SK-N-SH treated with all-trans-retinoic acid at 6 μM for 48 hours (cell line): ENCODE data around the gene PTPN18.

Experiments used
- ATAC-seq: fragments of 200-7000 bp; cut with Tn5 transposase; 3 replicates; pipeline ENCODE4 v1.9.1; 2020; ENCODE audit warnings: mild to moderate bottlenecking, moderate library complexity
- ARNTL ChIP-seq: fragments of 450-650 bp; formaldehyde crosslinking; IDR thresholded peaks from 2 replicates; pipeline ENCODE4 v1.5.0; 2020; ENCODE audit warnings: low read depth, mild to moderate bottlenecking, moderate library complexity, borderline replicate concordance
- BACH2 ChIP-seq: fragments of 250-450 bp; sonication (Bioruptor Pico); IDR thresholded peaks from 2 replicates; pipeline ENCODE4 v1.9.0; 2021; ENCODE audit warnings: mild to moderate bottlenecking, borderline replicate concordance
- CREB5 ChIP-seq: fragments of 250-450 bp; sonication (Bioruptor Pico); IDR thresholded peaks from 2 replicates; pipeline ENCODE4 v1.5.1; 2020; ENCODE audit warnings: low read depth, mild to moderate bottlenecking, moderate library complexity
- CSDC2 ChIP-seq: fragments of 250-450 bp; sonication (Bioruptor Pico); IDR thresholded peaks from 2 replicates; pipeline ENCODE4 v1.5.0; 2020; ENCODE audit warnings: mild to moderate bottlenecking, moderate library complexity
- CSRNP3 ChIP-seq: fragments of 250-450 bp; sonication (Bioruptor Pico); IDR thresholded peaks from 2 replicates; pipeline ENCODE4 v1.5.1; 2021; ENCODE audit warnings: mild to moderate bottlenecking, moderate library complexity
- ESRRG ChIP-seq: fragments of 250-450 bp; sonication (Bioruptor Pico); IDR thresholded peaks from 2 replicates; pipeline ENCODE4 v1.6.1; 2021; ENCODE audit warnings: mild to moderate bottlenecking
- GLIS3 ChIP-seq: fragments of 250-450 bp; sonication (Bioruptor Pico); IDR thresholded peaks from 2 replicates; pipeline ENCODE4 v1.5.0; 2020; ENCODE audit warnings: mild to moderate bottlenecking, moderate library complexity
- ISL1 ChIP-seq: fragments of 250-450 bp; sonication (Bioruptor Pico); IDR thresholded peaks from 2 replicates; pipeline ENCODE4 v2.1.2; 2022; ENCODE audit warnings: mild to moderate bottlenecking, moderate library complexity
- OSR1 ChIP-seq: fragments of 250-450 bp; sonication (Bioruptor Pico); IDR thresholded peaks from 2 replicates; pipeline ENCODE4 v1.8.0; 2022; ENCODE audit warnings: moderate library complexity, mild to moderate bottlenecking, inconsistent platforms
- PATZ1 ChIP-seq: fragments of 250-450 bp; sonication (Bioruptor Pico); IDR thresholded peaks from 2 replicates; pipeline ENCODE4 v1.8.0; 2020; ENCODE audit warnings: mild to moderate bottlenecking, moderate library complexity, borderline replicate concordance
- POU6F1 ChIP-seq: fragments of 250-450 bp; sonication (Bioruptor Pico); IDR thresholded peaks from 2 replicates; pipeline ENCODE4 v1.8.0; 2021; ENCODE audit warnings: low read depth, mild to moderate bottlenecking, moderate library complexity, borderline replicate concordance
- PPARA ChIP-seq: fragments of 250-450 bp; sonication (Bioruptor Pico); IDR thresholded peaks from 2 replicates; pipeline ENCODE4 v1.5.0; 2020; ENCODE audit warnings: mild to moderate bottlenecking, borderline replicate concordance
- SNAI2 ChIP-seq: fragments of 250-450 bp; sonication (Bioruptor Pico); IDR thresholded peaks from 2 replicates; pipeline ENCODE4 v1.5.0; 2020; ENCODE audit warnings: mild to moderate bottlenecking, moderate library complexity
- TCF4 ChIP-seq: fragments of 250-450 bp; sonication (Bioruptor Pico); IDR thresholded peaks from 2 replicates; pipeline ENCODE4 v1.8.0; 2021; ENCODE audit warnings: mild to moderate bottlenecking, moderate library complexity, borderline replicate concordance
- TOX ChIP-seq: fragments of 250-450 bp; sonication (Bioruptor Pico); IDR thresholded peaks from 2 replicates; pipeline ENCODE4 v1.8.0; 2021; ENCODE audit warnings: mild to moderate bottlenecking, moderate library complexity, borderline replicate concordance
- TSHZ2 ChIP-seq: fragments of 250-450 bp; sonication (Bioruptor Pico); IDR thresholded peaks from 2 replicates; pipeline ENCODE4 v1.5.0; 2020; ENCODE audit warnings: mild to moderate bottlenecking, moderate library complexity
- ZC3H10 ChIP-seq: fragments of 250-450 bp; sonication (Bioruptor Pico); IDR thresholded peaks from 2 replicates; pipeline ENCODE4 v1.5.1; 2021; ENCODE audit warnings: mild to moderate bottlenecking, moderate library complexity
- ZFP3 ChIP-seq: fragments of 250-450 bp; sonication (Bioruptor Pico); IDR thresholded peaks from 2 replicates; pipeline ENCODE4 v1.5.0; 2020; ENCODE audit warnings: mild to moderate bottlenecking, moderate library complexity
- ZFP30 ChIP-seq: fragments of 450-650 bp; formaldehyde crosslinking; IDR thresholded peaks from 2 replicates; pipeline ENCODE4 v1.5.0; 2022; ENCODE audit warnings: mild to moderate bottlenecking, moderate library complexity
- ZNF565 ChIP-seq: fragments of 450-650 bp; formaldehyde crosslinking; conservative IDR thresholded peaks from 2 replicates; pipeline ENCODE4 v1.5.0; 2020; ENCODE audit warnings: low read depth, mild to moderate bottlenecking, moderate library complexity
- ZNF8 ChIP-seq: fragments of 450-650 bp; formaldehyde crosslinking; IDR thresholded peaks from 2 replicates; pipeline ENCODE4 v1.5.0; 2020; ENCODE audit warnings: mild to moderate bottlenecking, moderate library complexity

Gene PTPN18

GRCh38 chr2:130342533-130343275 lies 13.2 kb upstream of the PTPN18 start, which contains the start of gene IMP4:
IMP4 (plus strand) TSS chr2:130342897; CDS start chr2:130342933, 36 bp downstream.
- peak; percentile 45; the same call in 1 of the 2 replicates for TF ChIP-seq TSHZ2 (CRISPR knock-in tag)
- TF ChIP-seq TCF4 (CRISPR knock-in tag): 0 out of 2 replicates have a peak, but pooled peaks have one; percentile 17
- no peak for TF ChIP-seq GLIS3 (CRISPR knock-in tag)
- peak; percentile 93 for ATAC-seq

GRCh38 chr2:130344578-130344977 lies 11.3 kb upstream of the PTPN18 start:
- TF ChIP-seq CSRNP3 (CRISPR knock-in tag): no peak
- no peak for TF ChIP-seq ZC3H10 (CRISPR knock-in tag)
- TF ChIP-seq SNAI2: no peak
- TF ChIP-seq PATZ1 (CRISPR knock-in tag): no peak
- no peak for TF ChIP-seq CSDC2 (CRISPR knock-in tag)
- TF ChIP-seq OSR1 (CRISPR knock-in tag): no peak
- TF ChIP-seq ZNF8 (CRISPR knock-in tag): no peak
- no peak for TF ChIP-seq ISL1 (CRISPR knock-in tag)
- no peak for TF ChIP-seq ZFP30 (CRISPR knock-in tag)
- no peak for TF ChIP-seq ARNTL
- no peak for TF ChIP-seq ZNF565
- no peak for ATAC-seq

- no peak for ATAC-seq
- TF ChIP-seq SNAI2 (no peak), ZNF565 (no peak), CREB5 (CRISPR knock-in tag) (no peak), GLIS3 (CRISPR knock-in tag) (no peak), TOX (no peak), POU6F1 (CRISPR knock-in tag) (no peak), OSR1 (CRISPR knock-in tag) (no peak), ARNTL (no peak), ZFP30 (CRISPR knock-in tag) (no peak), ISL1 (CRISPR knock-in tag) (no peak), ZFP3 (no peak), CSRNP3 (CRISPR knock-in tag) (no peak), ESRRG (CRISPR knock-in tag) (no peak), PATZ1 (CRISPR knock-in tag) (no peak), ZNF8 (CRISPR knock-in tag) (no peak), TCF4 (CRISPR knock-in tag) (no peak), BACH2 (CRISPR knock-in tag) (no peak), PPARA (no peak)
- TF ChIP-seq, all 23 proteins: peak for 0
Observed at GRCh38 chr2:130345091-130345490, 10.8 kb upstream of the PTPN18 start.
